Stimulated activated CD8-positive, alpha-beta memory T cell treated with anti-CD3 and anti-CD28 coated beads, Interleukin-4, amount 100 ng/mL, for 48 hours (primary cell): Measurements from ENCODE around the gene DRG2.

Experiments used
- DNase-seq: peaks from one replicate; pipeline ENCODE4 v3.0.0-alpha.2; 2020

The DRG2 gene

GRCh38 chr17:18145811-18146210 lies 58.1 kb downstream of the DRG2 start:
- no peak for DNase-seq

- no peak for DNase-seq
Observed at GRCh38 chr17:18146259-18146658, 58.5 kb downstream of the DRG2 start.

- no peak for DNase-seq
Observed at GRCh38 chr17:18146980-18147379, 59.2 kb downstream of the DRG2 start.

- DNase-seq, result no peak
Observed at GRCh38 chr17:18148586-18148985, 60.8 kb downstream of the DRG2 start.

- DNase-seq, result no peak
Observed at GRCh38 chr17:18151290-18151689, 63.5 kb downstream of the DRG2 start.

- no peak for DNase-seq
Observed at GRCh38 chr17:18155179-18155578, 67.4 kb downstream of the DRG2 start.

- DNase-seq, result no peak
Observed at GRCh38 chr17:18156171-18156975, 68.6 kb downstream of the DRG2 start.

GRCh38 chr17:18156976-18157280 lies 69.2 kb downstream of the DRG2 start:
- no peak for DNase-seq
